Measurements from ENCODE around the gene ALPL.

ALPL gene

DNA sequence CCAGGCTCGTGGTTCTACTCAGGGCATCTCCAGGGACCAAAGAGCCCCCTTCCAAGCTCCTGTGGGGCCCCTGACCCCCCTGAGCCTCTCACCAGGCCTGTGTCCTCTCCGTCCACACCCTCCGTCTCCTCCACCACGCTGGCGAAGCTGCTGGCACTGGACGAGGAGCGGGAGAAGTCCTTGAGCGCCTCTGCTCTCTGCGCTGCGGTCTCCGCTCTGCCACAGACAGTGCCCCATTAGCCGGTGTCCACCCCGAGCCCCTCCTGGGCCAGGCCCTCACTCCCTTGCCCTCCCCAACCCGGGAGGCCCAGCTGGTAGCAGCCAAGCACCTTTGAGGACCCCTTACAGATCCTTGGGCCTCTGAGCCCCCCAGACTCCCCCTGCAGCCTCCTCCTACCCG lies 90.2 kb downstream of the ALPL start:
- H3K36me3 ChIP-seq (ENCODE audit: control insufficient read depth in 2 of 2, insufficient read depth in 1 of 2, low read length in 2 of 2): no peaks in the 10 kb centered on the region
- ChIA-PET POLR2A (no interaction called here), CTCF (interaction anchor here (0.7 kb wide), 1 partner anchor 25 kb away, joined by 5 read pairs; no protein-coding TSS in a partner anchor)

DNA sequence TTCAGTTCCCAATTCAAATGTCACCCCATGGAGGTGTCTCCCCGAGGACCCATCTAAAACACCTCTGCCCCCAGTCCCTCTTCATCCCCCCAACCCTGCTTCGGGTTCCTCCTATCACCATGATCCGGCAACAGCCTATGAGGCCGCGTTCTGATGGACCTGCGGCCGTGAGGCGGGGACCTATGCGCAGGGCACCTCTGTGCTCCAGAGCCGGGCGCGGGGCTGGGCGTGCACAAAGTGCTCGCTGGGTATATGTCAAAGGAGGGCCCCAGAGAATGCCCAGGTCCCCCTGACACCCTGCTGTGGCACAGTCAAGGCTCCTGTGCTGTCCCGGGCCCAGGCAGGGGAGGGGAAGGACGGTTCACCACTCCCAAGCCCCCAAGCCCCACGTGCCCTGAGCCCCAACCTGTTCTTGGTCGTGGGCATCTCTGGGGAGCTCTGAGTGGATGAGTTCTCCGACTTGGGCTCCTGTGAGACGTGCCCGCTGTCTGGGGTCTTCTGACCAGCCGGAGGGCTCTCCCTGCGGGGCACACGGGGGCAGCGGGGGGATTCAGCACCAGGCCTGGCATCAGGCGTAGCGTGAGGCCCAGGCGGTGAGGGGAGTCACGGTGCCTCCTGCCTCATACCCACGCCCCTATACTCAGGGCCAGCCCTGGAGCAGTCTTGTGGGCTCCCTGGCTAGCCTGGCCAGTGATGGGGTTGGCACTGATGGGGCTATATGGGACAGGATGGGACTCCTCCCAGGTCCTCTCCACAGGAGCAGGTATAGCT lies 92.2 kb downstream of the ALPL start:
- Histone ChIP-seq H3K4me3 (ENCODE audit: low read depth, low read length) (no peak overlapping the region), H3K27ac (ENCODE audit: extremely low read depth, low read depth, low read length) (no peak overlapping the region), H3K4me1 (ENCODE audit: control insufficient read depth, insufficient read depth, low read length) (no peaks in the 10 kb centered on the region), H3K36me3 (ENCODE audit: control insufficient read depth in 2 of 2, insufficient read depth in 1 of 2, low read length in 2 of 2) (no peaks in the 10 kb centered on the region), H3K9me3 (ENCODE audit: control insufficient read depth, insufficient read depth, low read depth, low read length) (no peaks in the 10 kb centered on the region)
- ChIA-PET CTCF (no interaction called here), POLR2A (no interaction called here)
- TF ChIP-seq, protein P1, sequence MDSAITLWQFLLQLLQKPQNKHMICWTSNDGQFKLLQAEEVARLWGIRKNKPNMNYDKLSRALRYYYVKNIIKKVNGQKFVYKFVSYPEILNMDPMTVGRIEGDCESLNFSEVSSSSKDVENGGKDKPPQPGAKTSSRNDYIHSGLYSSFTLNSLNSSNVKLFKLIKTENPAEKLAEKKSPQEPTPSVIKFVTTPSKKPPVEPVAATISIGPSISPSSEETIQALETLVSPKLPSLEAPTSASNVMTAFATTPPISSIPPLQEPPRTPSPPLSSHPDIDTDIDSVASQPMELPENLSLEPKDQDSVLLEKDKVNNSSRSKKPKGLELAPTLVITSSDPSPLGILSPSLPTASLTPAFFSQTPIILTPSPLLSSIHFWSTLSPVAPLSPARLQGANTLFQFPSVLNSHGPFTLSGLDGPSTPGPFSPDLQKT (IDR thresholded peaks at IDR 0.05; ENCODE audit: borderline replicate concordance, low read depth, low read length): no peak
- TF ChIP-seq, protein P2, sequence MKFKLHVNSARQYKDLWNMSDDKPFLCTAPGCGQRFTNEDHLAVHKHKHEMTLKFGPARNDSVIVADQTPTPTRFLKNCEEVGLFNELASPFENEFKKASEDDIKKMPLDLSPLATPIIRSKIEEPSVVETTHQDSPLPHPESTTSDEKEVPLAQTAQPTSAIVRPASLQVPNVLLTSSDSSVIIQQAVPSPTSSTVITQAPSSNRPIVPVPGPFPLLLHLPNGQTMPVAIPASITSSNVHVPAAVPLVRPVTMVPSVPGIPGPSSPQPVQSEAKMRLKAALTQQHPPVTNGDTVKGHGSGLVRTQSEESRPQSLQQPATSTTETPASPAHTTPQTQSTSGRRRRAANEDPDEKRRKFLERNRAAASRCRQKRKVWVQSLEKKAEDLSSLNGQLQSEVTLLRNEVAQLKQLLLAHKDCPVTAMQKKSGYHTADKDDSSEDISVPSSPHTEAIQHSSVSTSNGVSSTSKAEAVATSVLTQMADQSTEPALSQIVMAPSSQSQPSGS (tag by site-specific recombination; IDR thresholded peaks at IDR 0.05; ENCODE audit: low read depth): no peak
- TF ChIP-seq ZNF223 (tag by site-specific recombination; IDR thresholded peaks at IDR 0.05) (no peak), ZNF138 (tag by site-specific recombination; IDR thresholded peaks at IDR 0.05; ENCODE audit: borderline replicate concordance) (no peak), ZNF510 (tag by site-specific recombination; IDR thresholded peaks at IDR 0.05; ENCODE audit: insufficient replicate concordance) (no peak), ZNF558 (tag by site-specific recombination; IDR thresholded peaks at IDR 0.05) (no peak), TCF7L2 (IDR thresholded peaks at IDR 0.05; ENCODE audit: borderline replicate concordance, low read depth, low read length) (no peak), ZNF302 (tag by site-specific recombination; IDR thresholded peaks at IDR 0.05; ENCODE audit: low read depth) (no peak), ZNF521 (tag by site-specific recombination; IDR thresholded peaks at IDR 0.05) (no peak), OVOL3 (tag by site-specific recombination; IDR thresholded peaks at IDR 0.05) (no peak)
- TF ChIP-seq, protein P3, sequence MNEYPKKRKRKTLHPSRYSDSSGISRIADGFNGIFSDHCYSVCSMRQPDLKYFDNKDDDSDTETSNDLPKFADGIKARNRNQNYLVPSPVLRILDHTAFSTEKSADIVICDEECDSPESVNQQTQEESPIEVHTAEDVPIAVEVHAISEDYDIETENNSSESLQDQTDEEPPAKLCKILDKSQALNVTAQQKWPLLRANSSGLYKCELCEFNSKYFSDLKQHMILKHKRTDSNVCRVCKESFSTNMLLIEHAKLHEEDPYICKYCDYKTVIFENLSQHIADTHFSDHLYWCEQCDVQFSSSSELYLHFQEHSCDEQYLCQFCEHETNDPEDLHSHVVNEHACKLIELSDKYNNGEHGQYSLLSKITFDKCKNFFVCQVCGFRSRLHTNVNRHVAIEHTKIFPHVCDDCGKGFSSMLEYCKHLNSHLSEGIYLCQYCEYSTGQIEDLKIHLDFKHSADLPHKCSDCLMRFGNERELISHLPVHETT (tag by site-specific recombination; IDR thresholded peaks at IDR 0.05): no peak
- TF ChIP-seq, protein P4, sequence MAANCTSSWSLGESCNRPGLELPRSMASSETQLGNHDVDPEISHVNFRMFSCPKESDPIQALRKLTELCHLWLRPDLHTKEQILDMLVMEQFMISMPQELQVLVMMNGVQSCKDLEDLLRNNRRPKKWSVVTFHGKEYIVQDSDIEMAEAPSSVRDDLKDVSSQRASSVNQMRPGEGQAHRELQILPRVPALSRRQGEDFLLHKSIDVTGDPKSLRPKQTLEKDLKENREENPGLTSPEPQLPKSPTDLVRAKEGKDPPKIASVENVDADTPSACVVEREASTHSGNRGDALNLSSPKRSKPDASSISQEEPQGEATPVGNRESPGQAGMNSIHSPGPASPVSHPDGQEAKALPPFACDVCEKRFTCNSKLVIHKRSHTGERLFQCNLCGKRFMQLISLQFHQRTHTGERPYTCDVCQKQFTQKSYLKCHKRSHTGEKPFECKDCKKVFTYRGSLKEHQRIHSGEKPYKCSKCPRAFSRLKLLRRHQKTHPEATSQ (tag by site-specific recombination; IDR thresholded peaks at IDR 0.05): no peak
- TF ChIP-seq, protein P5, sequence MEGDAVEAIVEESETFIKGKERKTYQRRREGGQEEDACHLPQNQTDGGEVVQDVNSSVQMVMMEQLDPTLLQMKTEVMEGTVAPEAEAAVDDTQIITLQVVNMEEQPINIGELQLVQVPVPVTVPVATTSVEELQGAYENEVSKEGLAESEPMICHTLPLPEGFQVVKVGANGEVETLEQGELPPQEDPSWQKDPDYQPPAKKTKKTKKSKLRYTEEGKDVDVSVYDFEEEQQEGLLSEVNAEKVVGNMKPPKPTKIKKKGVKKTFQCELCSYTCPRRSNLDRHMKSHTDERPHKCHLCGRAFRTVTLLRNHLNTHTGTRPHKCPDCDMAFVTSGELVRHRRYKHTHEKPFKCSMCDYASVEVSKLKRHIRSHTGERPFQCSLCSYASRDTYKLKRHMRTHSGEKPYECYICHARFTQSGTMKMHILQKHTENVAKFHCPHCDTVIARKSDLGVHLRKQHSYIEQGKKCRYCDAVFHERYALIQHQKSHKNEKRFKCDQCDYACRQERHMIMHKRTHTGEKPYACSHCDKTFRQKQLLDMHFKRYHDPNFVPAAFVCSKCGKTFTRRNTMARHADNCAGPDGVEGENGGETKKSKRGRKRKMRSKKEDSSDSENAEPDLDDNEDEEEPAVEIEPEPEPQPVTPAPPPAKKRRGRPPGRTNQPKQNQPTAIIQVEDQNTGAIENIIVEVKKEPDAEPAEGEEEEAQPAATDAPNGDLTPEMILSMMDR (tag by site-specific recombination; IDR thresholded peaks at IDR 0.05): no peak
- TF ChIP-seq, protein P6, sequence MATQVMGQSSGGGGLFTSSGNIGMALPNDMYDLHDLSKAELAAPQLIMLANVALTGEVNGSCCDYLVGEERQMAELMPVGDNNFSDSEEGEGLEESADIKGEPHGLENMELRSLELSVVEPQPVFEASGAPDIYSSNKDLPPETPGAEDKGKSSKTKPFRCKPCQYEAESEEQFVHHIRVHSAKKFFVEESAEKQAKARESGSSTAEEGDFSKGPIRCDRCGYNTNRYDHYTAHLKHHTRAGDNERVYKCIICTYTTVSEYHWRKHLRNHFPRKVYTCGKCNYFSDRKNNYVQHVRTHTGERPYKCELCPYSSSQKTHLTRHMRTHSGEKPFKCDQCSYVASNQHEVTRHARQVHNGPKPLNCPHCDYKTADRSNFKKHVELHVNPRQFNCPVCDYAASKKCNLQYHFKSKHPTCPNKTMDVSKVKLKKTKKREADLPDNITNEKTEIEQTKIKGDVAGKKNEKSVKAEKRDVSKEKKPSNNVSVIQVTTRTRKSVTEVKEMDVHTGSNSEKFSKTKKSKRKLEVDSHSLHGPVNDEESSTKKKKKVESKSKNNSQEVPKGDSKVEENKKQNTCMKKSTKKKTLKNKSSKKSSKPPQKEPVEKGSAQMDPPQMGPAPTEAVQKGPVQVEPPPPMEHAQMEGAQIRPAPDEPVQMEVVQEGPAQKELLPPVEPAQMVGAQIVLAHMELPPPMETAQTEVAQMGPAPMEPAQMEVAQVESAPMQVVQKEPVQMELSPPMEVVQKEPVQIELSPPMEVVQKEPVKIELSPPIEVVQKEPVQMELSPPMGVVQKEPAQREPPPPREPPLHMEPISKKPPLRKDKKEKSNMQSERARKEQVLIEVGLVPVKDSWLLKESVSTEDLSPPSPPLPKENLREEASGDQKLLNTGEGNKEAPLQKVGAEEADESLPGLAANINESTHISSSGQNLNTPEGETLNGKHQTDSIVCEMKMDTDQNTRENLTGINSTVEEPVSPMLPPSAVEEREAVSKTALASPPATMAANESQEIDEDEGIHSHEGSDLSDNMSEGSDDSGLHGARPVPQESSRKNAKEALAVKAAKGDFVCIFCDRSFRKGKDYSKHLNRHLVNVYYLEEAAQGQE (tag by site-specific recombination; IDR thresholded peaks at IDR 0.05): no peak

More for the DNA sequence above, 90.2 kb downstream of the ALPL start:
- no peak overlapping the region for H3K27ac ChIP-seq (ENCODE audit: extremely low read depth, low read depth, low read length)
- H3K9me3 ChIP-seq (ENCODE audit: control insufficient read depth, insufficient read depth, low read depth, low read length): no peaks in the 10 kb centered on the region
- no peaks in the 10 kb centered on the region for H3K4me1 ChIP-seq (ENCODE audit: control insufficient read depth, insufficient read depth, low read length)
- no peak for TF ChIP-seq ZNF302 (tag by site-specific recombination; IDR thresholded peaks at IDR 0.05; ENCODE audit: low read depth)
- TF ChIP-seq ZNF610 (tag by site-specific recombination; IDR thresholded peaks at IDR 0.05; ENCODE audit: borderline replicate concordance): no peak
- TF ChIP-seq, protein P7, sequence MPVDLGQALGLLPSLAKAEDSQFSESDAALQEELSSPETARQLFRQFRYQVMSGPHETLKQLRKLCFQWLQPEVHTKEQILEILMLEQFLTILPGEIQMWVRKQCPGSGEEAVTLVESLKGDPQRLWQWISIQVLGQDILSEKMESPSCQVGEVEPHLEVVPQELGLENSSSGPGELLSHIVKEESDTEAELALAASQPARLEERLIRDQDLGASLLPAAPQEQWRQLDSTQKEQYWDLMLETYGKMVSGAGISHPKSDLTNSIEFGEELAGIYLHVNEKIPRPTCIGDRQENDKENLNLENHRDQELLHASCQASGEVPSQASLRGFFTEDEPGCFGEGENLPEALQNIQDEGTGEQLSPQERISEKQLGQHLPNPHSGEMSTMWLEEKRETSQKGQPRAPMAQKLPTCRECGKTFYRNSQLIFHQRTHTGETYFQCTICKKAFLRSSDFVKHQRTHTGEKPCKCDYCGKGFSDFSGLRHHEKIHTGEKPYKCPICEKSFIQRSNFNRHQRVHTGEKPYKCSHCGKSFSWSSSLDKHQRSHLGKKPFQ (tag by site-specific recombination; IDR thresholded peaks at IDR 0.05): no peak
- no peak for TF ChIP-seq ZNF112 (tag by site-specific recombination; IDR thresholded peaks at IDR 0.05)
- TF ChIP-seq ZNF10 (tag by site-specific recombination; IDR thresholded peaks at IDR 0.05): no peak
- TF ChIP-seq YY2 (tag by site-specific recombination; IDR thresholded peaks at IDR 0.05): no peak
- no peak for TF ChIP-seq ZNF555 (tag by site-specific recombination; conservative IDR thresholded peaks at IDR 0.05)
- no peak for TF ChIP-seq ZNF416 (tag by site-specific recombination; IDR thresholded peaks at IDR 0.05)
- TF ChIP-seq ZNF544 (tag by site-specific recombination; IDR thresholded peaks at IDR 0.05): no peak
- TF ChIP-seq ZBTB17 (tag by site-specific recombination; IDR thresholded peaks at IDR 0.05): no peak
- no peak overlapping the region for H3K4me3 ChIP-seq (ENCODE audit: low read depth, low read length)
